HCT116 (cell line): Measurements from ENCODE around the gene VWA3B. TPM values are rescaled to one million over a fixed set of nuclear protein-coding genes. Genes with fewer than 3 reads are reported as not detected.

Source experiments
- ATAC-seq: fragments of 200-7000 bp; cut with Tn5 transposase; 2 replicates; pipeline ENCODE4 v1.9.1; 2020; ENCODE audit warnings: mild to moderate bottlenecking, moderate library complexity
- BruUV-seq: library from RNA; stranded (reverse); fragments of 400-500 nt; replicated peaks from 2 replicates; lab custom pipeline; 2021; lab: Mats Ljungman, UMichigan
- CTCF ChIA-PET: fragments of 300-600 bp; sonication (Branson Sonifier 250); formaldehyde crosslinking; loops from one replicate; lab custom pipeline; 2021; ENCODE audit warnings: antibody characterized with exemption; lab: Charles Lee
- POLR2A ChIA-PET: fragments of 300-600, 350-600 bp; sonication (Branson Sonifier 250); formaldehyde crosslinking; loops from one replicate; lab custom pipeline; 2021; ENCODE audit warnings: antibody characterized with exemption; lab: Charles Lee
- RAD21 ChIA-PET, 2 experiments: fragments of 300-600 bp; sonication (Branson Sonifier 250); formaldehyde crosslinking; loops; one replicate each; lab custom pipeline; 2023; ENCODE audit warnings: low total read pairs in 2 of 2; ENCODE audit not compliant: uncharacterized antibody in 2 of 2, unreplicated experiment in 2 of 2, low non-redundant PET in 1 of 2; lab: Charles Lee
- DNase-seq: peaks from one replicate; pipeline ENCODE4 v3.0.0-alpha.2; 2010; ENCODE audit warnings: low read depth, low spot score
- H2AFZ ChIP-seq: fragments of 200-600 bp; shearing (Covaris generic), sonication (generic); 2 replicates; pipeline ENCODE4 v1.6.1; 2017; ENCODE audit warnings: low read depth, mixed run types, mixed read lengths, antibody characterized with exemption, low read length; ENCODE audit not compliant: poor library complexity, severe bottlenecking
- H3K27ac ChIP-seq: 2 replicates; pipeline ENCODE4 v1.5.1; 2012; ENCODE audit warnings: low read depth, low read length
- H3K27me3 ChIP-seq: fragments of 200-600 bp; sonication (generic); 2 replicates; pipeline ENCODE4 v1.6.1; 2016; ENCODE audit warnings: mixed run types, low read length, mixed read lengths; ENCODE audit not compliant: insufficient read depth
- H3K36me3 ChIP-seq, 2 experiments: fragments of 200-500 bp in 1 of 2; fragments of 200-600 bp in 1 of 2; sonication (Bioruptor generic) in 1 of 2; sonication (generic) in 1 of 2; 2 replicates each; pipeline versions ENCODE4 v1.5.1 to v1.6.1; 2014 to 2016; ENCODE audit warnings: low read length in 2 of 2, inconsistent platforms in 1 of 2, mixed read lengths in 1 of 2, mixed run types in 1 of 2; ENCODE audit not compliant: insufficient read depth in 2 of 2, control insufficient read depth in 1 of 2
- H3K4me1 ChIP-seq, 2 experiments: fragments of 200-600 bp in 1 of 2; sonication (generic) in 1 of 2; 2 replicates each; pipeline versions ENCODE4 v1.5.1 to v1.6.1; 2012 to 2017; ENCODE audit warnings: low read length in 2 of 2, inconsistent platforms in 1 of 2, mild to moderate bottlenecking in 1 of 2, mixed read lengths in 1 of 2, mixed run types in 1 of 2, moderate library complexity in 1 of 2; ENCODE audit not compliant: insufficient read depth in 2 of 2, control insufficient read depth in 1 of 2
- H3K4me2 ChIP-seq: fragments of 200-600 bp; sonication (generic); 2 replicates; pipeline ENCODE4 v1.6.1; 2017; ENCODE audit warnings: mixed run types, low read length, mixed read lengths
- H3K4me3 ChIP-seq, 2 experiments: fragments of 200-600 bp in 1 of 2; sonication (generic) in 1 of 2; replicated peaks in 1 of 2; 2 replicates each; pipeline ENCODE4 v1.5.1; 2011 to 2016; ENCODE audit warnings: low read length in 2 of 2, control low read depth in 1 of 2, low read depth in 1 of 2, mild to moderate bottlenecking in 1 of 2, mixed read lengths in 1 of 2, mixed run types in 1 of 2
- H3K79me2 ChIP-seq: fragments of 200-600 bp; sonication (generic); 2 replicates; pipeline ENCODE4 v1.6.1; 2017; ENCODE audit warnings: mild to moderate bottlenecking, mixed run types, low read length, moderate library complexity, mixed read lengths; ENCODE audit not compliant: insufficient read depth
- H3K9ac ChIP-seq: fragments of 200-600 bp; sonication (generic); 2 replicates; pipeline ENCODE4 v1.6.1; 2016; ENCODE audit warnings: low read length, mixed read lengths
- H3K9me2 ChIP-seq: fragments of 200-600 bp; sonication (generic), shearing (Covaris generic); 2 replicates; pipeline ENCODE4 v1.6.1; 2017; ENCODE audit warnings: mixed run types, mild to moderate bottlenecking, moderate library complexity; ENCODE audit not compliant: insufficient read depth
- H3K9me3 ChIP-seq, 2 experiments: fragments of 200-500 bp in 1 of 2; fragments of 200-600 bp in 1 of 2; sonication (Bioruptor generic) in 1 of 2; sonication (generic) in 1 of 2; 2 replicates each; pipeline ENCODE4 v1.6.1; 2014 to 2017; ENCODE audit warnings: low read length in 2 of 2, mixed read lengths in 2 of 2, inconsistent platforms in 1 of 2, low read depth in 1 of 2, mild to moderate bottlenecking in 1 of 2, mixed run types in 1 of 2, moderate library complexity in 1 of 2; ENCODE audit not compliant: control insufficient read depth in 1 of 2, insufficient read depth in 1 of 2
- H4K20me1 ChIP-seq: fragments of 200-600 bp; sonication (generic), shearing (Covaris generic); 2 replicates; pipeline ENCODE4 v1.6.1; 2017; ENCODE audit warnings: mixed run types, mild to moderate bottlenecking, moderate library complexity; ENCODE audit not compliant: insufficient read depth
- ATF3 ChIP-seq: IDR thresholded peaks from 2 replicates; pipeline ENCODE4 v1.6.1; 2012
- CEBPB ChIP-seq: IDR thresholded peaks from 2 replicates; pipeline ENCODE4 v1.6.1; 2012; ENCODE audit warnings: low read depth
- EGR1 ChIP-seq: IDR thresholded peaks from 2 replicates; pipeline ENCODE4 v1.6.1; 2012; ENCODE audit warnings: low read depth
- ELF1 ChIP-seq: IDR thresholded peaks from 2 replicates; pipeline ENCODE4 v1.6.1; 2012; ENCODE audit warnings: low read depth, borderline replicate concordance
- FOSL1 ChIP-seq: IDR thresholded peaks from 2 replicates; pipeline ENCODE4 v1.6.1; 2012; ENCODE audit warnings: low read depth
- JUND ChIP-seq: IDR thresholded peaks from 2 replicates; pipeline ENCODE4 v1.6.1; 2012
- POLR2A ChIP-seq: IDR thresholded peaks from 2 replicates; pipeline ENCODE4 v1.7.0; 2011; ENCODE audit warnings: borderline replicate concordance; ENCODE audit not compliant: insufficient read depth, insufficient read length; ENCODE audit errors: extremely low read depth
- POLR2AphosphoS5 ChIP-seq: IDR thresholded peaks from 2 replicates; pipeline ENCODE4 v1.6.1; 2011; ENCODE audit warnings: mild to moderate bottlenecking, low read depth, low read length, moderate library complexity
- SIN3A ChIP-seq: IDR thresholded peaks from 2 replicates; pipeline ENCODE4 v1.6.1; 2012; ENCODE audit warnings: low read depth
- SP1 ChIP-seq: IDR thresholded peaks from 2 replicates; pipeline ENCODE4 v1.6.1; 2012; ENCODE audit warnings: low read depth
- SRF ChIP-seq: IDR thresholded peaks from 2 replicates; pipeline ENCODE4 v1.6.1; 2012; ENCODE audit warnings: low read depth
- ZBTB33 ChIP-seq: IDR thresholded peaks from 2 replicates; pipeline ENCODE4 v1.6.1; 2011; ENCODE audit warnings: mild to moderate bottlenecking, low read length, moderate library complexity; ENCODE audit not compliant: insufficient replicate concordance; ENCODE audit errors: extremely low read depth
- ZFX ChIP-seq: fragments of 450-650 bp; IDR thresholded peaks from 2 replicates; pipeline ENCODE4 v1.6.1; 2017
- ZNF274 ChIP-seq: fragments of 200-500 bp; sonication (Bioruptor generic); IDR thresholded peaks from 2 replicates; pipeline ENCODE4 v1.6.1; 2014; ENCODE audit warnings: mild to moderate bottlenecking, low read depth, low read length, inconsistent platforms
- intact Hi-C: fragments of 100-400 bp; cut with micrococcal nuclease; formaldehyde crosslinking; loops from 2 replicates; pipeline ENCODE4 v1.10.0; 2022
- total RNA-seq: library from RNA; stranded (reverse); gene quantifications from one replicate; pipeline ENCODE4 v1.2.1, GENCODE V29; 2021; ENCODE audit not compliant: unreplicated experiment
- TF ChIP-seq, protein P1 (sequence below): IDR thresholded peaks from 2 replicates; pipeline ENCODE4 v1.6.1; 2012; ENCODE audit warnings: low read depth

The VWA3B gene
- total RNA-seq, 1 experiment from 2014 or later = 0.47 TPM

- BruUV-seq = no TSS peak
- TF ChIP-seq SP1 (no peak), ELF1 (no peak), CEBPB (no peak), SRF (no peak), POLR2A (no peak), ATF3 (no peak), ZNF274 (no peak), FOSL1 (no peak), ZFX (no peak), EGR1 (no peak), POLR2AphosphoS5 (no peak), ZBTB33 (no peak), JUND (no peak), SIN3A (no peak)
- TF ChIP-seq, protein P1, sequence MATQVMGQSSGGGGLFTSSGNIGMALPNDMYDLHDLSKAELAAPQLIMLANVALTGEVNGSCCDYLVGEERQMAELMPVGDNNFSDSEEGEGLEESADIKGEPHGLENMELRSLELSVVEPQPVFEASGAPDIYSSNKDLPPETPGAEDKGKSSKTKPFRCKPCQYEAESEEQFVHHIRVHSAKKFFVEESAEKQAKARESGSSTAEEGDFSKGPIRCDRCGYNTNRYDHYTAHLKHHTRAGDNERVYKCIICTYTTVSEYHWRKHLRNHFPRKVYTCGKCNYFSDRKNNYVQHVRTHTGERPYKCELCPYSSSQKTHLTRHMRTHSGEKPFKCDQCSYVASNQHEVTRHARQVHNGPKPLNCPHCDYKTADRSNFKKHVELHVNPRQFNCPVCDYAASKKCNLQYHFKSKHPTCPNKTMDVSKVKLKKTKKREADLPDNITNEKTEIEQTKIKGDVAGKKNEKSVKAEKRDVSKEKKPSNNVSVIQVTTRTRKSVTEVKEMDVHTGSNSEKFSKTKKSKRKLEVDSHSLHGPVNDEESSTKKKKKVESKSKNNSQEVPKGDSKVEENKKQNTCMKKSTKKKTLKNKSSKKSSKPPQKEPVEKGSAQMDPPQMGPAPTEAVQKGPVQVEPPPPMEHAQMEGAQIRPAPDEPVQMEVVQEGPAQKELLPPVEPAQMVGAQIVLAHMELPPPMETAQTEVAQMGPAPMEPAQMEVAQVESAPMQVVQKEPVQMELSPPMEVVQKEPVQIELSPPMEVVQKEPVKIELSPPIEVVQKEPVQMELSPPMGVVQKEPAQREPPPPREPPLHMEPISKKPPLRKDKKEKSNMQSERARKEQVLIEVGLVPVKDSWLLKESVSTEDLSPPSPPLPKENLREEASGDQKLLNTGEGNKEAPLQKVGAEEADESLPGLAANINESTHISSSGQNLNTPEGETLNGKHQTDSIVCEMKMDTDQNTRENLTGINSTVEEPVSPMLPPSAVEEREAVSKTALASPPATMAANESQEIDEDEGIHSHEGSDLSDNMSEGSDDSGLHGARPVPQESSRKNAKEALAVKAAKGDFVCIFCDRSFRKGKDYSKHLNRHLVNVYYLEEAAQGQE = no peak
Observed at GRCh38 chr2:98093146-98093545, 6.2 kb downstream of the VWA3B start.

More at GRCh38 chr2:98093146-98093545, 6.2 kb downstream of the VWA3B start:
- intact Hi-C loops = no loop called here
- Histone ChIP-seq H3K27me3 (no peaks in the 10 kb centered on the region), H3K9ac (no peak overlapping the region), H4K20me1 (no peaks in the 10 kb centered on the region), H3K79me2 (no peaks in the 10 kb centered on the region), H3K27ac (no peak overlapping the region), H3K4me3 (no peak overlapping the region), H3K9me3 (0 out of 4 replicates have a peak, but pooled peaks cover 3% of the 10 kb centered on the region in 2 experiments), H3K9me2 (no peaks in the 10 kb centered on the region), H3K4me2 (no peak overlapping the region), H3K4me1 (no peaks in the 10 kb centered on the region), H2AFZ (no peak overlapping the region), H3K36me3 (no peaks in the 10 kb centered on the region)
- DNase-seq (no peak), ATAC-seq (no peak)
- CTCF ChIA-PET = no interaction called here
- POLR2A ChIA-PET = no interaction called here
- RAD21 ChIA-PET = no interaction called here
